Hepatocyte (in vitro differentiated cells): ENCODE measurements around the gene COL7A1. TPM values are rescaled to one million over a fixed set of nuclear protein-coding genes. Genes with fewer than 3 reads are reported as not detected.

Experiments
- DNase-seq: peaks from one replicate; pipeline ENCODE4 v3.0.0-alpha.2; 2016; ENCODE audit warnings: low spot score
- H2AFZ ChIP-seq: fragments of 200-600 bp; sonication (generic); 2 replicates; pipeline ENCODE4 v1.6.0; 2016; ENCODE audit warnings: antibody characterized with exemption, mild to moderate bottlenecking
- H3K27ac ChIP-seq: fragments of 200-600 bp; sonication (generic); 2 replicates; pipeline ENCODE4 v1.5.1; 2016; ENCODE audit warnings: mild to moderate bottlenecking
- H3K27me3 ChIP-seq: fragments of 200-600 bp; sonication (generic); 2 replicates; pipeline ENCODE4 v1.6.1; 2016
- H3K36me3 ChIP-seq: fragments of 200-600 bp; sonication (generic); replicated peaks from 2 replicates; pipeline ENCODE4 v1.5.1; 2016; ENCODE audit warnings: low read depth; ENCODE audit not compliant: insufficient read depth
- H3K4me1 ChIP-seq: fragments of 200-600 bp; sonication (generic); 2 replicates; pipeline ENCODE4 v1.5.1; 2016; ENCODE audit warnings: mild to moderate bottlenecking, moderate library complexity; ENCODE audit not compliant: insufficient read depth
- H3K4me2 ChIP-seq: fragments of 200-600 bp; sonication (generic); 2 replicates; pipeline ENCODE4 v1.6.0; 2016
- H3K4me3 ChIP-seq: fragments of 200-600 bp; sonication (generic); 2 replicates; pipeline ENCODE4 v1.5.1; 2016; ENCODE audit warnings: mild to moderate bottlenecking
- H3K79me2 ChIP-seq: fragments of 200-600 bp; sonication (generic); 2 replicates; pipeline ENCODE4 v1.6.0; 2017; ENCODE audit warnings: mild to moderate bottlenecking
- H3K9me2 ChIP-seq: fragments of 200-600 bp; sonication (generic); replicated peaks from 2 replicates; pipeline ENCODE4 v1.6.0; 2017; ENCODE audit warnings: mild to moderate bottlenecking; ENCODE audit not compliant: insufficient read depth
- H3K9me3 ChIP-seq: fragments of 200-600 bp; sonication (generic); 2 replicates; pipeline ENCODE4 v1.5.1; 2016; ENCODE audit warnings: low read depth, mild to moderate bottlenecking
- H4K20me1 ChIP-seq: fragments of 200-600 bp; sonication (generic); 2 replicates; pipeline ENCODE4 v1.6.0; 2016; ENCODE audit warnings: mild to moderate bottlenecking; ENCODE audit not compliant: insufficient read depth, poor library complexity, severe bottlenecking
- CTCF ChIP-seq: fragments of 200-600 bp; sonication (generic); IDR thresholded peaks from 2 replicates; pipeline ENCODE4 v1.5.1; 2016; ENCODE audit warnings: antibody characterized with exemption, mild to moderate bottlenecking; ENCODE audit not compliant: poor library complexity
- EZH2 ChIP-seq: fragments of 200-600 bp; sonication (generic); IDR thresholded peaks from 2 replicates; pipeline ENCODE4 v1.6.1; 2016; ENCODE audit warnings: antibody characterized with exemption, mild to moderate bottlenecking, borderline replicate concordance
- EZH2phosphoT487 ChIP-seq: fragments of 200-600 bp; sonication (generic); IDR thresholded peaks from one replicate; pipeline ENCODE4 v1.6.1; 2018; ENCODE audit warnings: antibody characterized with exemption, mild to moderate bottlenecking, low read depth, moderate library complexity; ENCODE audit not compliant: unreplicated experiment, severe bottlenecking
- WGBS: methylation state at CpG from one replicate; pipeline ENCODE4 v1.1.6; 2016; ENCODE audit warnings: low lambda C conversion rate; ENCODE audit errors: missing lambda C conversion rate; 5-methylcytosine and 5-hydroxymethylcytosine counted together
- microRNA counts: library from miRNA; unstranded; fragments of <30 nt; microRNA quantifications from one replicate; lab custom pipeline; 2017
- microRNA-seq: library from miRNA; unstranded; fragments of <30 nt; microRNA quantifications from one replicate; pipeline ENCODE4, GENCODE V29; 2017
- polyA plus RNA-seq: library from polyadenylated mRNA; unstranded; fragments of >200 nt; fragmentation: Nextera tagmentation; extraction: Ambion mirVana; gene quantifications from 2 replicates; pipeline ENCODE4 v1.2.1, GENCODE V29; 2016
- small RNA-seq: library from RNA; depleted of rRNA; stranded (forward); fragments of <200 nt; gene quantifications from one replicate; pipeline ENCODE3, GENCODE V24; 2014
- total RNA-seq: library from RNA; depleted of rRNA; stranded (reverse); fragments of >200 nt; gene quantifications from 2 replicates; pipeline ENCODE4 v1.2.3, GENCODE V29; 2014

The COL7A1 gene
- total and polyA plus RNA-seq, 2 experiments from 2014 or later, result 17.4 to 19.6 TPM

- no peaks in the 10 kb centered on the region for H3K79me2 ChIP-seq
- H3K9me3 ChIP-seq, result no peaks in the 10 kb centered on the region
- 79% methylated on average over 8 of the region's 8 CpGs for WGBS
- H3K9me2 ChIP-seq, result no peaks in the 10 kb centered on the region
- H4K20me1 ChIP-seq, result no peaks in the 10 kb centered on the region
- no peak overlapping the region for H3K4me3 ChIP-seq
- no peak for DNase-seq
- H3K36me3 ChIP-seq, result no peaks in the 10 kb centered on the region
- H3K27me3 ChIP-seq, result no peaks in the 10 kb centered on the region
- no peak overlapping the region for H2AFZ ChIP-seq
- H3K27ac ChIP-seq, result no peak overlapping the region
- no peaks in the 10 kb centered on the region for H3K4me1 ChIP-seq
- TF ChIP-seq EZH2phosphoT487, result no peak
- no peak for TF ChIP-seq EZH2
- TF ChIP-seq CTCF, result no peak
- no peak overlapping the region for H3K4me2 ChIP-seq
These were observed 80.5 kb downstream of the COL7A1 start for GRCh38 chr3:48514431-48515227.

MicroRNAs encoded within 50 kb of the gene (microRNA counts, 767-probe panel; counts per million panel counts)
- not detected for microRNA hsa-miR-711 (lab: Ali Mortazavi, UCI)

Small RNAs within 50 kb of the gene (microRNA-seq; reads per million reads assigned to microRNA genes)
- gene MIR4793, result not detected
- gene MIR6823, result 1.3 reads per million
- gene MIR711, result not detected

Small RNAs within 50 kb of the gene (small RNA-seq; reads per million reads assigned to genes)
- gene MIR6823, result not detected

Other genes with a start within 250 kb of the COL7A1 start
- not detected in 2 replicates for gene FBXW12, start 223.1 kb downstream of the COL7A1 start, total RNA-seq
- gene FBXW12, start 223.1 kb downstream of the COL7A1 start, polyA plus RNA-seq, result 0.18 TPM in 1 of 2 replicates, not detected in the other
- 73.2 and 74.5 TPM in 2 replicates for gene PLXNB1, start 165.2 kb downstream of the COL7A1 start, total RNA-seq
- 71.3 and 79.0 TPM in 2 replicates for gene PLXNB1, start 165.2 kb downstream of the COL7A1 start, polyA plus RNA-seq
- 28.1 and 30.4 TPM in 2 replicates for gene CCDC51, start 155.2 kb downstream of the COL7A1 start, total RNA-seq
- gene CCDC51, start 155.2 kb downstream of the COL7A1 start, polyA plus RNA-seq, result 30.8 and 32.0 TPM in 2 replicates
- 345 and 381 TPM in 2 replicates for gene TMA7, start 155.1 kb downstream of the COL7A1 start, total RNA-seq
- gene TMA7, start 155.1 kb downstream of the COL7A1 start, polyA plus RNA-seq, result 503 and 581 TPM in 2 replicates
- gene ATRIP, start 148.6 kb downstream of the COL7A1 start, total RNA-seq, result 4.5 and 4.9 TPM in 2 replicates
- gene ATRIP, start 148.6 kb downstream of the COL7A1 start, polyA plus RNA-seq, result 4.3 and 6.7 TPM in 2 replicates
- 172 and 192 TPM in 2 replicates for gene SHISA5, start 91.2 kb downstream of the COL7A1 start, total RNA-seq
- 369 TPM in 2 replicates for gene SHISA5, start 91.2 kb downstream of the COL7A1 start, polyA plus RNA-seq
- gene PFKFB4, start 38.5 kb downstream of the COL7A1 start, total RNA-seq, result 12.0 and 14.1 TPM in 2 replicates
- 8.2 and 9.5 TPM in 2 replicates for gene PFKFB4, start 38.5 kb downstream of the COL7A1 start, polyA plus RNA-seq
- 0.08 and 0.30 TPM in 2 replicates for gene UCN2, start 31.5 kb downstream of the COL7A1 start, total RNA-seq
- 1.1 and 1.5 TPM in 2 replicates for gene UCN2, start 31.5 kb downstream of the COL7A1 start, polyA plus RNA-seq
- gene UQCRC1, start 14.3 kb upstream of the COL7A1 start, total RNA-seq, result 308 and 352 TPM in 2 replicates
- 405 and 411 TPM in 2 replicates for gene UQCRC1, start 14.3 kb upstream of the COL7A1 start, polyA plus RNA-seq
- not detected in 2 replicates for gene TMEM89, start 26.4 kb upstream of the COL7A1 start, total RNA-seq
- gene TMEM89, start 26.4 kb upstream of the COL7A1 start, polyA plus RNA-seq, result not detected in 2 replicates
- 42.0 and 56.6 TPM in 2 replicates for gene SLC26A6, start 40.1 kb upstream of the COL7A1 start, total RNA-seq
- gene SLC26A6, start 40.1 kb upstream of the COL7A1 start, polyA plus RNA-seq, result 53.7 and 60.9 TPM in 2 replicates
- 1.6 and 1.8 TPM in 2 replicates for gene CELSR3, start 67.6 kb upstream of the COL7A1 start, total RNA-seq
- 1.9 TPM in 2 replicates for gene CELSR3, start 67.6 kb upstream of the COL7A1 start, polyA plus RNA-seq
- gene NCKIPSD, start 90.6 kb upstream of the COL7A1 start, total RNA-seq, result 19.9 and 23.4 TPM in 2 replicates
- 21.0 and 22.9 TPM in 2 replicates for gene NCKIPSD, start 90.6 kb upstream of the COL7A1 start, polyA plus RNA-seq
- gene IP6K2, start 121.9 kb upstream of the COL7A1 start, total RNA-seq, result 99.3 and 112 TPM in 2 replicates
- gene IP6K2, start 121.9 kb upstream of the COL7A1 start, polyA plus RNA-seq, result 155 and 169 TPM in 2 replicates